ENCODE measurements around the gene PIP5KL1.

The PIP5KL1 gene

DNA sequence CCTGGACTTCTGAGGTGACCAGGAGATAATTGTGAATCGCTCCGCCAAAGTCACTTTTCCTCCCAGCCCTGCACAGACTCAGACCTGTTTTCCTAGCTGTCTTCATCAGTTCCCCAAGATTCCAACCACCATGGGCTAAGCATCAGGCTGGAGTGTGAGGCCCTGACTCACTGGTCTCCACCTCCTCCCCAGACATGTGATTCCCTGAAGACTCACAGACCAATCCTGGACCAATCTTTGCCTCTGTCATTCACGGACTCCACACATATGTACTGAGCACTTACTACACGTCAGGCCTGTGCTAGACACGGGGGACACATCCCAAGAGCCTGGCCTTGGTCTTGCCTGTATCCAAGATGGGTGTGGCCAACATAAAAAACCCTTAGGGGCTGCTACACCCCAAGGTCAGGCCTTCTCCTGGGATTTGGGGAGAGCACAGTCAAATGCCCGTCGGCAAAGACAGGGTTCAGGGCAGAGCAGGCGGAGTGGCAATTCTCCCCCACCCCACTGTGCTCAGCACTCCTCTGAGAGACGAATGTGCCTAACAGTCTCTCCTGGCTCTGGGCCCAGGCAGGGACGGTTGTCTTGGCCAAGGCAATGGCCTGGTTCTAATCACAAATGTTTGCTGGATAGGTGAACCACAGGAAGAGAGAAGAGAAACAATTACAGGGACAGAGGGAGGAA, 38.3 kb upstream of the PIP5KL1 start:
- no peak for DNase-seq (ENCODE audit: low spot score)

DNA sequence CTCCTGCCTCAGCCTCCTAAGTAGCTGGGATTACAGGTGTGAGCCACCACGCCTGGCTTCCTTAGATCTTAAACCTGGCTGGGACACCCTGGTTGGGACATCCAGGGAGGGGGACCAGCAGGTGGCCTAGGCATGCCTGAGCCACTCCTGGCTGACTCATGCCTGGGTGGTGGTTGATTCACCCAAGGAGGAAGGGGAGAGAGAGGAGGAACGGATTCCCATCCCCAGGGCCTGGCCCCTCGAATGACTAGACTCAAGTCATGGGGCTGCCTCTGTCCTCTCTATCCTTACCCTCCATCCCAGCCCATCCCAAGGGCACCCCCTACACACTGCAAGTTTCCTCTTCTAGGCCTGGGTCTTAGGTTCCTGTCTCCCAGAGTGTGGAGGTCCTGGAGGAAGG, 37.5 kb upstream of the PIP5KL1 start:
- no peak for DNase-seq (ENCODE audit: low spot score)

- DNase-seq (ENCODE audit: low spot score) = no peak
These were observed 36.7 kb upstream of the PIP5KL1 start for GRCh38 chr9:127967151-127967809.

- DNase-seq (ENCODE audit: low spot score) = no peak
These were observed 36.0 kb upstream of the PIP5KL1 start for GRCh38 chr9:127966416-127967150.

GRCh38 chr9:127965953-127966352, 35.4 kb upstream of the PIP5KL1 start:
- no peak for DNase-seq (ENCODE audit: low spot score)

- DNase-seq (ENCODE audit: low spot score) = no peak
These were observed 32.9 kb upstream of the PIP5KL1 start for GRCh38 chr9:127963359-127964064.

GRCh38 chr9:127963041-127963358, 32.4 kb upstream of the PIP5KL1 start:
- no peak for DNase-seq (ENCODE audit: low spot score)

GRCh38 chr9:127962278-127962677, 31.7 kb upstream of the PIP5KL1 start:
- DNase-seq (ENCODE audit: low spot score) = no peak

DNA sequence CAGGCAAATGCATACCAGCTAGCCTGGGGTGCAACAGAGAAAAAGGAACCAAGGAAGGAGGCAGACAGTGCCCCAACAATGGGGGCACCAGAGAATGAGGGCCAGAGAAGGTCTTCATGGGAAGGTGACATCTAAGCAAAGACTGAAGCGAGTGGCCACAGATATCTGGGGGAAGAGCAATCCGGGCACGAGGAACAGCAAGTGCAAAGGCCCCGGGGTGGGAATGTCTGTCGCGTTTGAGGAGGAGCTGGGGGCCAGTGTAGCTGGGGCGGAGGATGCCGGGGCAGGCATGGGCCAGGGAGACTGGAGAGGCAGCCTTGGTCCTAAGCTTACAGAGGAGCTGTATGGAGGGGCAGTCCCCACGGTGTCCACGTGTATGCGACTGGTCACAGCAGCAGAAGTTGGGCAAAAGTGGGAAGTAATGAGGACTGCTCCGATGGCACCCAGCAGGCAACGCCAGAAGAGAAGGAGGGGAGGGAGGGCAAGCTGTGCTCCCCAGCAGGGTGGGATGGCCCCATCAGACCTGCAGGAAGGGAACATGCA, 31.1 kb upstream of the PIP5KL1 start:
- DNase-seq (ENCODE audit: low spot score) = no peak

GRCh38 chr9:127961155-127961490, 30.5 kb upstream of the PIP5KL1 start:
- DNase-seq (ENCODE audit: low spot score) = no peak

- no peak for DNase-seq (ENCODE audit: low spot score)
These were observed 30.0 kb upstream of the PIP5KL1 start for GRCh38 chr9:127960410-127961154.

DNA sequence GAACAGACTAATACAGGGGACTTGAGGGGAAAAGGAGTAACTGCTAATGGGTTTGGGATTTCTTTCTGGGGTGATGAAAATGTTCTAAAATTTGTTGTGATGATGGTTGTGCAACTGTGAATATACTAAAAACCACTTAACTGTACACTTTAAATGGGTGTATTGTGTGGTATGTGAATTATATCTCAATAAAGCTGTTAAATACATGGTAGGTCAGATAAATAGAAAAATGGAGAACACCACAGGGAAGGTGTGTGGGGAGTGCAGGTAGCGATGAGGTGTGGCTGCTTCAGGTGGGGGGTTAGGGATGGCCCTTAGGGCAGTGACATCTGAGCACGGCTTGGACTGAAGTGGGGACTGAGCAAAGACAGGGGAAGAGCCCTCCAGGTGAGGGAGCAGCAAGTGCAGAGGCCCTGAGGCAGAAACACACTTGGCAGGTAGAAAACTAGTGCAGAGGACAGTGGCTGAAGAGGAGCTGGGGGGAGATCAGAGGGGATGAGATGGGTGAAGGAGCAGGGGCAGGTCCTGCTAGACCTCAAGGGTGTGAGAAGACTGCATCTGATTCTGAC, 29.3 kb upstream of the PIP5KL1 start:
- no peak for DNase-seq (ENCODE audit: low spot score)

GRCh38 chr9:127959398-127959797, 28.8 kb upstream of the PIP5KL1 start:
- no peak for DNase-seq (ENCODE audit: low spot score)

DNA sequence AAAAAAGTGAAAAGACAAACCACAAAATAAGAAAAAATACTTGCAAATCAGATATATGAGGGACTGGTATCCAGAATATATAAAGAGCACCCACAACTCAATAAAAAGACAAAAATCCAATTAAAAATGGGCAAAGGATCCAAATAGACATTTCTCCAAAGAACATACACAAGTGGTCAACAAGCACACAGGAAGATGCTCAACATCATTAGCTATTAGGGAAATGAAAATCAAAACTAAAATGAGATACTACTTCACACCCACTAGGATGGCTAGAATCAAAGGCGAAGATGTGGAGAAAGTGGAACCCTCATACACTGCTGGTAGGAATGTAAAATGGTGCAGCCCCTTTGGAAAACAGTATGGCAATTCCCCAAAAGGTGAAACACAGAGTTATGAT, 28.2 kb upstream of the PIP5KL1 start:
- DNase-seq (ENCODE audit: low spot score) = no peak

DNA sequence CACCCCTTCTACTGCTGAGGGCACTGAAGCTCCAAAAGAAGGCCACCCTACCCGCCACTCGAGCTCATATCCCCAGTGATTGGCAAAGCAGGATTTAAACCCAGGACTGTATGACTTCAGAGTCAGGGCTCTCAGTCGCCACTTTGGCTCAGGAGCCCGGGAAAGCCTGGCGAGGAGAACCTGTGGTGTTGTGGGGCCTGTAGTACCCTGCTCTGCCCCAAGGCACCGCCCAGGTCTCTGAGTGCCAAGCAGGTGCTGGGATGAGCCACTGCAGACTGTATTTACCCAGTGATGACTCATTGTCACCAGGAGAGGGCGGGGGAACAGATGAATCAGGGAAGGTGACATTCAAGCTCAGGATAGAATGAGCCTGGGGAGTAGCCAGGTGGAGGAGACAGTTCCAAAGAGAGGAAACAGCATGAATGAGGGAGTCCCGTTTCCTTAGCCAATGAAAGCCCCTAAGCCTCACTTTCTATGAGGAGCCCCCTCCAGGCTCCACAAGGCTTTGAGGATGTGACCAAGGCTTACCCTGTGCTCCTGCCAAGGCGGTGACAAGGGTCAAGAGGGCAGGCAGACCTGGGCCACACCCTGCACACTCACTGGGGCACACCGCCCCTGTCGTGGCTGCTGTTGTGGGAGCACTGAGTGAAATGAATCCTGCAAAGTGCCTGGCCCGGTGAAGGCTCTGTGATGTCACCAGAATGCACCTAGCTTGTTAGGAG, 24.9 kb upstream of the PIP5KL1 start:
- no peak for DNase-seq (ENCODE audit: low spot score)

DNA sequence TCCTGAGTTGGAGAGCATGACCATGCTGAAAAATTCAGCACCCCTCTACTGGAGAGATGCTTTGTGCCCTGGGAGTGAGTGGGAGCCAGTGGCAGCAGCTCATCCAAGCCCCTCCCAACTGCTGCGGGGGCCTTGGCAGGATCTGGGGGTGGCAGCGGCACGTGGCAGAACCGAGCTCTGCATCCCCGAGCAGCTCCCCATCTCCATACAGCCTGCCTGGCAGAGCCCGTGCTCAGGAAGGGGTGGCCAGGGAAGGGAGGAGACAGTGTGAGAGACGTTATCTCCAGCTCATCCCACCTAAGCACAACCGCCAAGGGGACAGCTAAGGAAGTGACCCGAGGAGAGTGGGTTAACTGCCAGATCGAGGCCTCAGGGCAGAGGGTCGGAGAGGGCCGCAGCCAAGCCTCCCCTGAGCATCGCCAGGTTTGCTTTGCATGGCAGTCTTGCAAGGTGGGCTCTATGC, 24.3 kb upstream of the PIP5KL1 start:
- no peak for DNase-seq (ENCODE audit: low spot score)

- no peak for DNase-seq (ENCODE audit: low spot score)
These were observed 23.4 kb upstream of the PIP5KL1 start for GRCh38 chr9:127953768-127954505.

- no peak for DNase-seq (ENCODE audit: low spot score)
These were observed 22.6 kb upstream of the PIP5KL1 start for GRCh38 chr9:127953154-127953553.

DNA sequence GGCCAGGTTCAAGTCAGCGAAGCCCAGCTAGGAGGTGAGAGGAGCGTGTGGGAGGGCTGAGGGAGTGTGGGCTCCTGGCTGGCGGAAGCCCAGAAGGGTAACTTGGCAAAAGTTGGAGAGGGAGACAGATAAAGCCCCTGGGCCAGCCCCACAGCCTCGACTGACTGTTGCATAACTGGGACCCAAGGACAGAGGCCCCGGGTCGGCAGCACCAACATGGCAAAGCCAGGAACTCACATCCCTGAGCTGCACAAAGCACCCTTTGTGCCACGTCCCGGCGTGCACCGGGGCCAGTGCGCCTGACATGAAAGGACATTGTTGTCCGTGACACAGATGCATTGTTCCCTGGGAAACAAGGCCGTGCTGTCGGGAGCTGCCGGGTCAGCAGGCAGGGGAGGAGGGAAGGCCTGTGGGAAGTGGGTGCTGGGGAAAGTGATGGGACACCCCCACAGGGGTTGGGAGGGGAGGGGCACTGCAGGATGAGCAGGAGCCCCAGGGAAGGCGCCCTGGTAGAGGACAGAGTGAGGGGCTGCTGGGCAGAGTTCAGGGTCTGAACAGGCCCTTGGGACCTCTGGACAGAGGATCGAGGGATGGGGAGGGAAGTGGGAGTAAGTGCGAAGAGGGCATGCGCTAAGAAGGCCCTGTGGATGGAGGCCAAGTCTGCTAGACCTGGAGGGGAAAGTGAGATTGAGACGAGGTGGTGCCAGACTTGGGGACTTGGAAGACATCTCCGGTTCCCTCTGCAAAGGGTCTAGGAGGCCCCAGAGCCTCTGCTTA, 20.1 kb upstream of the PIP5KL1 start:
- DNase-seq (ENCODE audit: low spot score) = no peak

All from left forelimb (tissue), 1 donor.